ENCODE results near the gene APOA5.
"Not testable (repeated sequence)": the region's sequence is repeated elsewhere in the genome, so short reads cannot be mapped to it uniquely, and the experiment has no call there.

The APOA5 gene
- 0 to 0.06 (median 0) reads per million in 18 experiments for total RNA-seq

GRCh38 chr11:116791813-116792143, at the start of gene APOA5:
Gene APOA5 (minus strand): TSS chr11:116791879. CDS start chr11:116791860, 19 bp downstream.
- no peak for DNase-seq

DNA sequence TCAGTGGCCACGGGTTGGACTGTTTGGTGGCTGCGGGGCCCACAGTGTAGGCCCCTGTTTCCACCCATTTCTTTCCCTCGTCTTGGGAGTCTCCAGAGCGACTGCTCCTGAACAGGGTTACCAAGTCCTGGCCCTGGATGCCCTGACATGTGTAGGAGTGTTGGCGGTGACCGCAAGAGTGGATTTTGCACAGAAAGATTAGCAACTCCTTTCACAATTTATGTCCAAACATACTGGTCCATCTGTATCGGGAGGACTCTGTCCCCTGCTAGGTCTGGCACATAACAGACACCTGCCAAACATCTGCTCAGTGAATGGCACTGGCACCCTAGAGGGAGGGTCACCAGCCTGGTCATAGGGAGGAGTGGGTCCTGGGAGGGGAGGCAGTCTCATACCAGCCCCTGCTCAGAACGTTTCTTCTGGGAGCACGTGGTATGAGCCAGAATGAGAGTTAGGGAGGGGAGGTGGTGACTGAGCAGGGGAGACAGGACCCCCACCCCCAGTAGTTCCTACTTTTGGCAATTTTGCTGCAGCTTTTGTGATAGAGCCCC, 49.1 kb upstream of the APOA5 start:
- DNase-seq = no peak

GRCh38 chr11:116840224-116840745, 48.6 kb upstream of the APOA5 start:
- peak in 1 of 2 donors; percentile 23 for DNase-seq

- no peak for DNase-seq
Observed at GRCh38 chr11:116838321-116839084, 46.8 kb upstream of the APOA5 start.

DNA sequence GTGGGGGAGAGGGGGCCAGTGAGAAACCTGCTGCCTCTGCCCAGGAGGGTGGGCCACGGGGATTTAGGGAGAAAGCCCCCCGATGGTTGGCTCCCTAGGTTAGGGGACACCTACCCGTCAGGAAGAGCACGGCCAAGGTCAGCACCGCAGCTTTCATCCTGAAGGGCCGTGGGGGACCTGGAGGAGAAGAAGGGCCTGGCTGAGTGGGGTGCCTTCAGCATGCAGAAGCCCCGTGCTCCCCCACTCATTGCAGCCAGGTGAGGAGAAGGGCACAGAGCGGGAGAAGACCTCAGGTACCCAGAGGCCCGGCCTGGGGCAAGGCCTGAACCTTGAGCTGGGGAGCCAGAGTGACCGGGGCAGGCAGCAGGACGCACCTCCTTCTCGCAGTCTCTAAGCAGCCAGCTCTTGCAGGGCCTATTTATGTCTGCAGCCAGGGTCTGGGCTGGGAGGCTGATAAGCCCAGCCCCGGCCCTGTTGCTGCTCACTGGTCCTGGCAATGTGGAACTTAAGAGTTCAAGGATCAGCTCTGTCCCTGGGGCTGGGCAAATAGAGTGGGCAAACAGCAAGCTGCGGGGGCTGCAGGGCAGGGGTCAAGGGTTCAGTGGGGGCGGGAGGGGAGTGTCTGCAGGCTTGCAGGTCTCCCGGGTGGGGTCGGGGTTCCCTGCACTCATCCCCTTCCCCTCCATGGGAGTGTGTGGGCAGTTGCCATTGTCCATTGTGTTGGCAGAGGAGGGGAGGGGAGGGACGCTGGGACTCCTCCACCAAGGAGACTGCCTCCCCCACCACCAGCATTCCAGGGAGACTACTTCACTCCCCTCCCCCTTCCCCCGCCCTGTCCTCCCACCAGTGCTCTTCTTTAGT, 45.8 kb upstream of the APOA5 start, which contains the start of gene APOA1:
Gene APOA1 (minus strand): TSS at position 392 of the 861 bp plus-strand sequence. CDS start 235 bp downstream, at position 157.
- DNase-seq = no peak

- DNase-seq = no peak
Observed at GRCh38 chr11:116836632-116836991, 44.9 kb upstream of the APOA5 start.

DNA sequence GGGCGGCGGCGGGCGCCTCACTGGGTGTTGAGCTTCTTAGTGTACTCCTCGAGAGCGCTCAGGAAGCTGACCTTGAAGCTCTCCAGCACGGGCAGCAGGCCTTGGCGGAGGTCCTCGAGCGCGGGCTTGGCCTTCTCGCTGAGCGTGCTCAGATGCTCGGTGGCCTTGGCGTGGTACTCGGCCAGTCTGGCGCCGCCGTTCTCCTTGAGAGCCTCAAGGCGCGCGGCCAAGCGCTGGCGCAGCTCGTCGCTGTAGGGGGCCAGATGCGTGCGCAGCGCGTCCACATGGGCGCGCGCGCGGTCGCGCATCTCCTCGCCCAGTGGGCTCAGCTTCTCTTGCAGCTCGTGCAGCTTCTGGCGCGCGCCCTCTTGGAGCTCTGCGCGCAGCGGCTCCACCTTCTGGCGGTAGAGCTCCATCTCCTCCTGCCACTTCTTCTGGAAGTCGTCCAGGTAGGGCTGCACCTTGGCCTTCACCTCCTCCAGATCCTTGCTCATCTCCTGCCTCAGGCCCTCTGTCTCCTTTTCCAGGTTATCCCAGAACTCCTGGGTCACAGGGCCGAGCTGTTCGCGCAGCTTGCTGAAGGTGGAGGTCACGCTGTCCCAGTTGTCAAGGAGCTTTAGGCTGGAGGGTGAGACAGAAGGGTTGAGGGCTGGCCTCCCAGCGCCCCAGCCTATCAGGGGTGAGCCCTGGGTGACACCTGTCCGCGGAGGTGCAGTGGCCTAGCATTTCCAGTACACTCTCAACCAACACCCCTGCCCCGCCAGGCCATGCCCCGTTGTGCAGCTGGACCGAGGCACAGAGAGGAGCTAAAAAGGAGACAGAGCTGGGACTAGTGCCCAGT, 44.3 kb upstream of the APOA5 start:
- peak; percentile 68 to 70 for DNase-seq

DNA sequence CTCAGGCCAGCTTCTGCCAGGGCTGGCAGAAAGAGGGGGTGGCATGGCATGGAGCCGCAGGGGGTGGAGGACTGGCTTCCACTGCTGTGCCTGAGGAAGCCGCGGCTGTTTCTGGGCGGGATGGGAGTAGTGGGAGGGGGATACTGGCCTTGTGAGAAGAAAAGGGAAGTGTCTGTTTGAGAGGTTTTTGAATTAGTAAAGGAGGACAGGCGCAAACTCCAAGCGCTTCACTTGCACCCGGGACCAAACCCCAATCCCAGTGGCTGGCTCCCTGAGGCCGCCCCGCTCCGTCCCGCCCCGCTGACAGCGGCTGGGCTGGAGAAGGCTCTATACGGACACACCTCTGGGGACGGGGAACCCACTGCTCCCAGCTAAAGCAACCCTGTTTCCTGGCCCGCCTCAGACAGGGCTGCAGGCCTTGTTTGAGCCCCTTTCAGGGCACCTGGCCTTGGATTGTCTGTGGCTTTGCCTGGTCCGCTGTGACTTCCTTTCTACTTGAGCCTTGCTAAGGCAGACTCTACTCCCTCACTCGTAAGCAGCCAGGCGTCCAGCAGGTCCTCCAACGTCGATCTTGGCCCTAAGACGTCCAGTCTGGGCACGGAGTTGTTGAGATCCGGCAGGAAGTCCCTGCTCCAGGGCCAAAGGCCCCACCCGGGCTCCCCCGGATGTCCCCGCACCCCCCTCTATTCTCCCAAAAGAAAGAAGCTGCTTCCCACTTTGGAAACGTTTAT, 43.5 kb upstream of the APOA5 start:
- DNase-seq = peak; percentile 39 to 48

DNA sequence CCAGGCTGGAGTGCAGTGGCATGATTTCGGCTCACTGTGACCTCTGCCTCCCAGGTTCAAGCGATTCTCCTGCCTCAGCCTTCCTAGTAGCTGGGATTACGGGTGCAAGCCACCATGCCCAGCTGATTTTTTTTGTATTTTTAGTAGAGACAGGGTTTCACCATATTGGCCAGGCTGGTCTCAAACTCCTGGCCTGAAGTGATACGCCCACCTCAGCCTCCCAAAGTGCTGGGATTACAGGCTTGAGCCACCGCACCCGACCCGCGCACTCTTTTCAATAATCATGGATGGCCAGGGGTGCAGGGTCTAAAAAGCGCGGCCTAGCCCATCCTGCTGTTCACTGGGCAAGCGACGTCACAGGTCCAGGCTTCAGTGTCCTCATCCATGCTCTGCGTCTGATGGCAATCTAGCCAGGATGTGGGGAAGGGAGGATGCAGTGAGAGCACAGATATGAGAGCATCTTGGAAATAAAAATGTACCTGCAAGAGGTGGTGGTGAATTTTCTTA, 42.9 kb upstream of the APOA5 start:
- not testable (repeated sequence) for DNase-seq

DNA sequence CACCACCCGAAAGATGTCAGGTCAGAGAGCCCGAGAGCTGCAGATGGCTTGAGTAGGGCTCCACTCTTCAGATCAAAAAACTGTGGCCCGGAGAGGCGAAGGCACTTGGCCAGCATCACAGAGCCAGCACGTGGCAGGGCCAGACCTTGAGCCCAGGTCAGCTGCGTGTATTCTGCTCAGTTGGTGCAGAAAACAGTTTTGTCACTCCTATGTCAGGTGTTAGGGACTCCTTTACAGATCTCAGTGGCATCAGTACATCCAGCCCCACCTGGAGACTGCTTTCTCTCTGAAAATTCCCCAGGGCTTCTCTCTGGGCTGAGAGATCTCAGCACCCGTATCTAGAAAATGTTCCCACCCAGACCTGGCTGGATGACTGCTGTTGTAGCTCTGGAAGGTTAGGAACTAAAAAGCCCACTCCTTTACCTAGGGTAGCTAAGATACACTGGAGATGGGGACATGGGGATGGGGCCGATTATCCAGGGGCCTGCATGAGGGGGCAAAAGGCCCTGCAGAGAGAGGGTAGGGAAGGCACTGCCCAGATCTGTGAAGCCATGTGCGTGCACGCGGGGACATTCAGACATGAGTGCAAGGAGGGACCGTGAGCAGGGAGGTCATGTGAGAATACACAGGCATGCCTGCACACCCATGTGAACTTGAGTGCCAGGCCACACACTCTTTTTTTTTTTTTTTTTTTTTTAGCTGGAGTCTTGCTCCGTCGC, 42.3 kb upstream of the APOA5 start:
- no peak for DNase-seq

- DNase-seq = no peak
Observed at GRCh38 chr11:116833491-116833815, 41.8 kb upstream of the APOA5 start.

DNA sequence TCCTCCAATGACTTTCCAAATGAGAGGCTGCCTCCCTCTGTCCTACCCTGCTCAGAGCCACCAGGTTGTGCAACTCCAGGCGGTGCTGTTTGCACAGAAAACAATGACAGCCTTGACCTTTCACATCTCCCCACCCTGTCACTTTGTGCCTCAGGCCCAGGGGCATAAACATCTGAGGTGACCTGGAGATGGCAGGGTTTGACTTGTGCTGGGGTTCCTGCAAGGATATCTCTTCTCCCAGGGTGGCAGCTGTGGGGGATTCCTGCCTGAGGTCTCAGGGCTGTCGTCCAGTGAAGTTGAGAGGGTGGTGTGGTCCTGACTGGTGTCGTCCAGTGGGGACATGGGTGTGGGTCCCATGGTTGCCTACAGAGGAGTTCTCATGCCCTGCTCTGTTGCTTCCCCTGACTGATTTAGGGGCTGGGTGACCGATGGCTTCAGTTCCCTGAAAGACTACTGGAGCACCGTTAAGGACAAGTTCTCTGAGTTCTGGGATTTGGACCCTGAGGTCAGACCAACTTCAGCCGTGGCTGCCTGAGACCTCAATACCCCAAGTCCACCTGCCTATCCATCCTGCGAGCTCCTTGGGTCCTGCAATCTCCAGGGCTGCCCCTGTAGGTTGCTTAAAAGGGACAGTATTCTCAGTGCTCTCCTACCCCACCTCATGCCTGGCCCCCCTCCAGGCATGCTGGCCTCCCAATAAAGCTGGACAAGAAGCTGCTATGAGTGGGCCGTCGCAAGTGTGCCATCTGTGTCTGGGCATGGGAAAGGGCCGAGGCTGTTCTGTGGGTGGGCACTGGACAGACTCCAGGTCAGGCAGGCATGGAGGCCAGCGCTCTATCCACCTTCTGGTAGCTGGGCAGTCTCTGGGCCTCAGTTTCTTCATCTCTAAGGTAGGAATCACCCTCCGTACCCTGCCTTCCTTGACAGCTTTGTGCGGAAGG, 40.9 kb upstream of the APOA5 start:
- no peak for DNase-seq

DNA sequence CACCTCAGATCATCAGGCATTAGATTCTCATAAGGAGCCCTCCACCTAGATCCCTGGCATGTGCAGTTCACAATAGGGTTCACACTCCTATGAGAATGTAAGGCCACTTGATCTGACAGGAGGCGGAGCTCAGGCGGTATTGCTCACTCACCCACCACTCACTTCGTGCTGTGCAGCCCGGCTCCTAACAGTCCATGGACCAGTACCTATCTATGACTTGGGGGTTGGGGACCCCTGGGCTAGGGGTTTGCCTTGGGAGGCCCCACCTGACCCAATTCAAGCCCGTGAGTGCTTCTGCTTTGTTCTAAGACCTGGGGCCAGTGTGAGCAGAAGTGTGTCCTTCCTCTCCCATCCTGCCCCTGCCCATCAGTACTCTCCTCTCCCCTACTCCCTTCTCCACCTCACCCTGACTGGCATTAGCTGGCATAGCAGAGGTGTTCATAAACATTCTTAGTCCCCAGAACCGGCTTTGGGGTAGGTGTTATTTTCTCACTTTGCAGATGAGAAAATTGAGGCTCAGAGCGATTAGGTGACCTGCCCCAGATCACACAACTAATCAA, 40.2 kb upstream of the APOA5 start:
- no peak for DNase-seq

GRCh38 chr11:116830184-116830912, 38.7 kb upstream of the APOA5 start:
- DNase-seq = no peak

GRCh38 chr11:116829525-116830183, 38.0 kb upstream of the APOA5 start, which contains the start of gene APOC3:
Gene APOC3 (plus strand): TSS chr11:116829907. CDS start chr11:116830583, 676 bp downstream.
- no peak for DNase-seq

GRCh38 chr11:116828632-116829524, 37.2 kb upstream of the APOA5 start:
- DNase-seq = no peak

GRCh38 chr11:116827461-116827860, 35.8 kb upstream of the APOA5 start:
- DNase-seq = no peak

All from inflammatory macrophage (primary cell).